HL-60 (cell line): ENCODE data around the gene DSC1.

Source experiments
- CTCF ChIP-seq: IDR thresholded peaks from one replicate; pipeline ENCODE4 v1.5.1; 2011; ENCODE audit warnings: low read length, control low read depth, inconsistent platforms; ENCODE audit not compliant: insufficient read depth
- GABPA ChIP-seq: IDR thresholded peaks from 2 replicates; pipeline ENCODE4 v1.6.1; 2012; ENCODE audit warnings: low read depth
- POLR2AphosphoS5 ChIP-seq: IDR thresholded peaks from 2 replicates; pipeline ENCODE4 v1.6.1; 2012; ENCODE audit warnings: low read depth
- REST ChIP-seq: IDR thresholded peaks from 2 replicates; pipeline ENCODE4 v1.6.1; 2012; ENCODE audit warnings: low read depth; ENCODE audit not compliant: insufficient replicate concordance
- SPI1 ChIP-seq: IDR thresholded peaks from 2 replicates; pipeline ENCODE4 v1.6.1; 2012; ENCODE audit warnings: low read depth, mild to moderate bottlenecking, borderline replicate concordance

- TF ChIP-seq REST = no peak
- no peak for TF ChIP-seq POLR2AphosphoS5
- no peak for TF ChIP-seq CTCF
- TF ChIP-seq GABPA = no peak
- TF ChIP-seq SPI1 = no peak
Observed at GRCh38 chr18:31138709-31139108, 23.9 kb downstream of the DSC1 start.
